Keratinocyte (primary cell): ENCODE data around the gene NRM. TPM values are rescaled to one million over a fixed set of nuclear protein-coding genes. Genes with fewer than 3 reads are reported as not detected.
"Not testable (repeated sequence)": the region's sequence is repeated elsewhere in the genome, so short reads cannot be mapped to it uniquely, and the experiment has no call there.

Experiments
- DNase-seq: peaks from one replicate; pipeline ENCODE4 v3.0.0-alpha.2; 2011; ENCODE audit warnings: low read depth, missing footprints, low spot score
- FAIRE-seq: peaks from 2 replicates; lab custom pipeline; 2011; peaks lifted over from hg19 to GRCh38; lab: Jason Lieb, UNC
- H2AFZ ChIP-seq: 2 replicates; pipeline ENCODE4 v1.6.0; 2012; ENCODE audit warnings: low read length, control low read depth, inconsistent platforms; ENCODE audit not compliant: control insufficient read depth
- H3K27ac ChIP-seq: 2 replicates; pipeline ENCODE4 v1.5.1; 2011; ENCODE audit warnings: low read length; ENCODE audit not compliant: control insufficient read depth, insufficient read depth
- H3K27me3 ChIP-seq: 3 replicates; pipeline ENCODE4 v1.6.0; 2011; ENCODE audit warnings: low read length; ENCODE audit not compliant: control insufficient read depth, insufficient read depth; ENCODE audit errors: extremely low read depth
- H3K36me3 ChIP-seq, 2 experiments: 2 replicates in 1 of 2; 3 replicates in 1 of 2; pipeline ENCODE4 v1.5.1; 2011; ENCODE audit warnings: low read length in 2 of 2, mild to moderate bottlenecking in 1 of 2; ENCODE audit not compliant: control insufficient read depth in 2 of 2, insufficient read depth in 2 of 2; ENCODE audit errors: extremely low read depth in 1 of 2
- H3K4me1 ChIP-seq: 3 replicates; pipeline ENCODE4 v1.5.1; 2011; ENCODE audit warnings: low read length; ENCODE audit not compliant: control insufficient read depth, insufficient read depth; ENCODE audit errors: extremely low read depth
- H3K4me2 ChIP-seq: 3 replicates; pipeline ENCODE4 v1.6.0; 2011; ENCODE audit warnings: low read depth, low read length; ENCODE audit not compliant: control insufficient read depth, insufficient read depth; ENCODE audit errors: extremely low read depth
- H3K4me3 ChIP-seq, 3 experiments: fragments of 200-600 bp in 1 of 3; sonication (generic) in 1 of 3; 2 replicates in 2 of 3; 3 replicates in 1 of 3; pipeline ENCODE4 v1.5.1; 2011 to 2016; ENCODE audit warnings: low read length in 3 of 3, mild to moderate bottlenecking in 3 of 3, control low read depth in 2 of 3, inconsistent platforms in 1 of 3, low read depth in 1 of 3, mixed read lengths in 1 of 3, mixed run types in 1 of 3, moderate library complexity in 1 of 3; ENCODE audit not compliant: control insufficient read depth in 2 of 3, insufficient read depth in 2 of 3; ENCODE audit errors: extremely low read depth in 1 of 3
- H3K79me2 ChIP-seq: 2 replicates; pipeline ENCODE4 v1.6.0; 2012; ENCODE audit warnings: low read length; ENCODE audit not compliant: control insufficient read depth, insufficient read depth
- H3K9ac ChIP-seq: 3 replicates; pipeline ENCODE4 v1.6.0; 2011; ENCODE audit warnings: low read length; ENCODE audit not compliant: control insufficient read depth, insufficient read depth; ENCODE audit errors: extremely low read depth
- H3K9me1 ChIP-seq: 3 replicates; pipeline ENCODE4 v1.6.0; 2011; ENCODE audit warnings: low read length; ENCODE audit not compliant: control insufficient read depth, insufficient read depth; ENCODE audit errors: extremely low read depth
- H3K9me3 ChIP-seq: 2 replicates; pipeline ENCODE4 v1.5.1; 2012; ENCODE audit warnings: low read depth, low read length; ENCODE audit not compliant: control insufficient read depth
- H4K20me1 ChIP-seq: 3 replicates; pipeline ENCODE4 v1.6.0; 2011; ENCODE audit warnings: low read length; ENCODE audit not compliant: control insufficient read depth, insufficient read depth; ENCODE audit errors: extremely low read depth
- CTCF ChIP-seq, 3 experiments: IDR thresholded peaks in 1 of 3; conservative IDR thresholded peaks in 1 of 3; optimal IDR thresholded peaks in 1 of 3; 2 replicates in 2 of 3; 3 replicates in 1 of 3; pipeline versions ENCODE3 to v1.5.1; 2011; ENCODE audit warnings: low read length in 3 of 3, mild to moderate bottlenecking in 3 of 3, moderate library complexity in 2 of 3, control low read depth in 1 of 3, inconsistent platforms in 1 of 3; ENCODE audit not compliant: insufficient read depth in 2 of 3; ENCODE audit errors: extremely low read depth in 1 of 3
- EZH2 ChIP-seq: IDR thresholded peaks from one replicate; pipeline ENCODE4 v1.6.1; 2012; ENCODE audit warnings: inconsistent platforms, mild to moderate bottlenecking, low read length, moderate library complexity
- dilution Hi-C: fragments of 300-500 bp; cut with MboI; formaldehyde crosslinking; loops from one replicate; pipeline ENCODE4 v1.7.0; 2020; ENCODE audit warnings: low sequenced_read_pairs; ENCODE audit not compliant: extremely low pct_ligation_motif_present
- polyA plus RNA-seq, 5 experiments: library from polyadenylated mRNA; depleted of rRNA in 3 of 5; stranded (reverse) in 3 of 5; stranded (forward) in 1 of 5; unstranded in 1 of 5; fragments of >200 nt; gene quantifications; 1 replicate in 1 of 5; 2 replicates in 3 of 5; 3 replicates in 1 of 5; pipeline versions ENCODE4 v1.2.1 to v1.2.3, GENCODE V29; 2011 to 2012; ENCODE audit warnings: missing spikeins in 2 of 5, low read depth in 1 of 5, low replicate concordance in 1 of 5

NRM gene
- polyA plus RNA-seq, 1 donor (not counting 4 experiments of a cell fraction or from before 2014, with no cell fraction given) = 7.0 TPM

- Histone ChIP-seq H3K27ac (peak within 1 kb of the TSS; percentile 92), H3K27me3 (no peaks in the 10 kb centered on the region), H3K36me3 (peaks cover 10 to 17% of the 10 kb centered on the region in 2 experiments), H3K9ac (peak within 1 kb of the TSS; percentile 93), H3K4me1 (peaks cover 30% of the 10 kb centered on the region), H3K9me3 (no peaks in the 10 kb centered on the region), H2AFZ (peak within 1 kb of the TSS; percentile 48), H3K79me2 (peaks cover 52% of the 10 kb centered on the region), H3K4me3 (peak within 1 kb of the TSS; percentile 84 to 100 (median 93)), H3K9me1 (no peaks in the 10 kb centered on the region), H4K20me1 (peaks cover 26% of the 10 kb centered on the region), H3K4me2 (peak within 1 kb of the TSS; percentile 95)
- TF ChIP-seq EZH2 = no peak
- no peak for TF ChIP-seq CTCF (optimal IDR thresholded peaks at IDR 0.05 in 1 of 3, IDR thresholded peaks at IDR 0.05 in 1 of 3, conservative IDR thresholded peaks at IDR 0.05 in 1 of 3; ENCODE audit: extremely low read depth in 1 of 3, insufficient read depth in 2 of 3, low read length in 3 of 3)
- dilution Hi-C loops = no loop called here
- peak; percentile 90 for DNase-seq
- peak; percentile 9 for FAIRE-seq
These were observed 29.3 kb upstream of the NRM start, which contains the start of gene TUBB for GRCh38 chr6:30719791-30720737. Gene TUBB (plus strand): TSS chr6:30720352. CDS start chr6:30720507, 155 bp downstream.

GRCh38 chr6:30719356-30719755, 28.6 kb upstream of the NRM start:
- peak overlapping the region; percentile 77 to 85 (median 84) for H3K4me3 ChIP-seq
- peaks cover 22% of the 10 kb centered on the region for H4K20me1 ChIP-seq
- H3K9me3 ChIP-seq = no peaks in the 10 kb centered on the region
- peak overlapping the region; percentile 95 for H3K4me2 ChIP-seq
- no peak for FAIRE-seq
- H3K27ac ChIP-seq = peak overlapping the region; percentile 83
- H3K4me1 ChIP-seq = peaks cover 30% of the 10 kb centered on the region
- TF ChIP-seq EZH2 (no peak), CTCF (optimal IDR thresholded peaks at IDR 0.05 in 1 of 3, IDR thresholded peaks at IDR 0.05 in 1 of 3, conservative IDR thresholded peaks at IDR 0.05 in 1 of 3; ENCODE audit: extremely low read depth in 1 of 3, insufficient read depth in 2 of 3, low read length in 3 of 3) (no peak)
- no peak for DNase-seq
- peaks cover 45% of the 10 kb centered on the region for H3K79me2 ChIP-seq
- no peak overlapping the region for H2AFZ ChIP-seq
- H3K27me3 ChIP-seq = no peaks in the 10 kb centered on the region
- H3K9me1 ChIP-seq = no peaks in the 10 kb centered on the region
- peaks cover 6 to 12% of the 10 kb centered on the region in 2 experiments for H3K36me3 ChIP-seq
- dilution Hi-C loops = no loop called here
- H3K9ac ChIP-seq = peak overlapping the region; percentile 81

- Histone ChIP-seq H3K27ac (peak overlapping the region; percentile 86), H4K20me1 (peaks cover 12% of the 10 kb centered on the region), H3K36me3 (peaks cover 11 to 20% of the 10 kb centered on the region in 2 experiments), H3K9ac (peak overlapping the region; percentile 80), H3K4me2 (peak overlapping the region; percentile 78), H3K4me3 (peak overlapping the region; percentile 24 to 67 (median 59)), H2AFZ (peak overlapping the region; percentile 50), H3K79me2 (peaks cover 32% of the 10 kb centered on the region), H3K4me1 (peaks cover 20% of the 10 kb centered on the region)
- dilution Hi-C loops, DNase-seq, H3K9me1 ChIP-seq, H3K27me3 ChIP-seq, FAIRE-seq, H3K9me3 ChIP-seq: not testable (repeated sequence)
These were observed 27.3 kb upstream of the NRM start for GRCh38 chr6:30717845-30718720.
